Stimulated activated memory B cell treated with anti-CD40 and anti-IgM and Interleukin-4, amounts not matched to agents 10 μg/mL and 1 μg/mL and 100 μg/mL, for 72 hours (primary cell): ENCODE data around the gene PCBD2.
"Not testable (repeated sequence)": the region's sequence is repeated elsewhere in the genome, so short reads cannot be mapped to it uniquely, and the experiment has no call there.

Source experiments
- ATAC-seq: fragments of 150-1000 bp; cut with Tn5 transposase; 2 replicates; pipeline ENCODE4 v1.10.0; 2021
- H3K27ac Mint-ChIP-seq: one replicate; pipeline ENCODE4 v1.8.0; 2022; ENCODE audit warnings: mild to moderate bottlenecking, mixed read lengths
- H3K27me3 Mint-ChIP-seq: one replicate; pipeline ENCODE4 v1.8.0; 2022; ENCODE audit warnings: mixed read lengths
- H3K36me3 Mint-ChIP-seq: one replicate; pipeline ENCODE4 v1.8.0; 2022; ENCODE audit warnings: mixed read lengths
- H3K4me1 Mint-ChIP-seq: one replicate; pipeline ENCODE4 v1.8.0; 2022; ENCODE audit warnings: mixed read lengths
- H3K4me3 Mint-ChIP-seq: one replicate; pipeline ENCODE4 v1.8.0; 2022; ENCODE audit warnings: mild to moderate bottlenecking, moderate library complexity, mixed read lengths
- H3K9me3 Mint-ChIP-seq: one replicate; pipeline ENCODE4 v1.8.0; 2022; ENCODE audit warnings: mixed read lengths

The PCBD2 gene

GRCh38 chr5:134904610-134905245 is at the start of gene PCBD2:
Gene PCBD2, plus strand, starts transcription at chr5:134905131. Its CDS starts 9 bp downstream, at chr5:134905140.
- peak within 1 kb of the TSS; percentile 99 for H3K27ac Mint-ChIP-seq
- H3K4me1 Mint-ChIP-seq: peaks cover 27% of the 10 kb centered on the region
- H3K36me3 Mint-ChIP-seq: no peaks in the 10 kb centered on the region
- peak within 1 kb of the TSS; percentile 98 for H3K4me3 Mint-ChIP-seq
- ATAC-seq: peak; percentile 93
- H3K27me3 Mint-ChIP-seq: no peaks in the 10 kb centered on the region
- H3K9me3 Mint-ChIP-seq: no peaks in the 10 kb centered on the region

- H3K36me3 Mint-ChIP-seq: peaks cover 32% of the 10 kb centered on the region
- H3K4me3 Mint-ChIP-seq: not testable (repeated sequence)
Measured at GRCh38 chr5:134856465-134856864, 48.5 kb upstream of the PCBD2 start.

DNA sequence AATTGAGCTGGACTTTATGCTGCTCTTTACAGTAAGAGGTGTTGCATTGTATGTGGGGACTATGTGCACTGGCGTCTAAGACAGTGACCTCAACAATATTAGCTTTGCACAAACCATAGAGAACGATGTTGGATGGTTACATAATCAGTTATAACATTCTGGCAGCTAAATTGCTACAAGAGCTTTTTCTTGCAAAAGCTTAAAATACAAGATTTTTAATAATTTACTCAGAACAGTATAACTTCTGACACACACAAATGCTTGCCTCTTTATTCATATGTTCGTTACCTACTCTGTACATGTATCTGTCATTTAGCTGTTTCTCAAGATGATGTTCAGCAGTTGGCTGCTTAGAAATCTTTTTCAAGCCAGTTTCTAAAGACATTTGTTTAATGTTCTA is 47.5 kb upstream of the PCBD2 start:
- no peak overlapping the region for H3K4me3 Mint-ChIP-seq
- H3K36me3 Mint-ChIP-seq: peaks cover 33% of the 10 kb centered on the region
- peaks cover 13% of the 10 kb centered on the region for H3K4me1 Mint-ChIP-seq
- ATAC-seq: no peak
- H3K27ac Mint-ChIP-seq: no peak overlapping the region
- no peaks in the 10 kb centered on the region for H3K27me3 Mint-ChIP-seq
- no peaks in the 10 kb centered on the region for H3K9me3 Mint-ChIP-seq

More at GRCh38 chr5:134856465-134856864, 48.5 kb upstream of the PCBD2 start:
- not testable (repeated sequence) for H3K9me3 Mint-ChIP-seq, H3K27me3 Mint-ChIP-seq, ATAC-seq, H3K27ac Mint-ChIP-seq
- peaks cover 13% of the 10 kb centered on the region for H3K4me1 Mint-ChIP-seq

GRCh38 chr5:134864707-134865106 is 40.2 kb upstream of the PCBD2 start:
- no peak overlapping the region for H3K27ac Mint-ChIP-seq
- no peaks in the 10 kb centered on the region for H3K9me3 Mint-ChIP-seq
- no peaks in the 10 kb centered on the region for H3K27me3 Mint-ChIP-seq
- no peak for ATAC-seq
- H3K36me3 Mint-ChIP-seq: peaks cover 14% of the 10 kb centered on the region
- H3K4me1 Mint-ChIP-seq: no peaks in the 10 kb centered on the region
- H3K4me3 Mint-ChIP-seq: no peak overlapping the region

DNA sequence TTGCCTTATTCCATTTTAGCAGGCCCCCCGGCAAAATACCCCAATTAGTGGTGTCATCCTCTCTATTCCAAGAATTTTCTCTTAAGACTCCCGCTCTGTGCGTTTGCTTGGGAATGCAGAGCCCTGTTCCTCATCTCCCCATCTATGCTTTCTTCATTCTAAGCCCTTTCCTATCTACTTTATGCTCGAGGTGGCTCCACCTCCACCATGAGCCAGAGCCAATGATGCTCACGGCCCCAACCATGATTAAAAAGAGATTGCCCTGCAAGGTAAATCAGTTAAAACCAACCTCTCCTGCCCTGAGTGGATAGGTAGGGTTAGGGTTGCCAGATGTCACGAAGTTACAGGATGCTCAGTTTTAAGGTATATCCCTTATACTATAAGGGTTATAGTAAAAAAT is 31.4 kb upstream of the PCBD2 start:
- ATAC-seq: peak; percentile 31
- peak overlapping the region; percentile 100 for H3K4me3 Mint-ChIP-seq
- no peaks in the 10 kb centered on the region for H3K27me3 Mint-ChIP-seq
- H3K4me1 Mint-ChIP-seq: peaks cover 43% of the 10 kb centered on the region
- no peaks in the 10 kb centered on the region for H3K9me3 Mint-ChIP-seq
- peak overlapping the region; percentile 100 for H3K27ac Mint-ChIP-seq
- H3K36me3 Mint-ChIP-seq: peaks cover 7% of the 10 kb centered on the region

DNA sequence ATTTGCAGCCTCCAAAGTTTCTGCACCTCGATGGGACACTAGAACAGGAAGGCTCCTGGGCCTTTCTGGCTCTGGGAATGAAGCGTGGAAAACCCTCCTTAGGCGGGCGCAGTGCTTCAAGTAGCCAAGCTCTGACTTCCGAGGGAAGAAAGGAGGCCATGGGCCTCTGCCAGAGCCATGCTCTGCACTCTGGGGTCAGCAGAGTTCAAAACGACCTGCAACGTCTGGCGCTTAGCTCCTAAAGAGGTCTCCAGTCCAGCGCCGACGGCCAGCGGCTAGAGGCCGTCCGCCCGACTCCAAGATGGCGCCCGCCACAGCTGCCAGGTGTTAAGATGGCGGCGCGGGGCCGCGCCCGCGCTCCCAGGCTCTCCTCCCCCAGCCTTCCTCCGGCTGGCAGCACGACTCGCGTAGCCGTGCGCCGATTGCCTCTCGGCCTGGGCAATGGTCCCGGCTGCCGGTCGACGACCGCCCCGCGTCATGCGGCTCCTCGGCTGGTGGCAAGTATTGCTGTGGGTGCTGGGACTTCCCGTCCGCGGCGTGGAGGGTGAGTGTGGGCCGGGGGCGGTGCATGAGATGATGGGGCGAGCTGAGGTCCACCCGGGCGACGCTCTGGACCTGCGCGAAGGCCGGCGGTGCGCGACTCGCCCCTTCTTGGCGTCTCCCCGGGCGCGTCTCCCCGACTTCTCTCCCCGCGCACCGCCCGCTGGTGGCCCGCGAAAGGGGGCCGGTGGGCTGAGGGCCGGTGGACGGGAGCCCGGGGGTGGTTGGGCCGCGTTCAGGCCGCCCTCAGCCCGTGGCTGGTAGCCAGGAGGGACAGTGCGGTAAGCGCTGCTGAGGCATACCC is 30.7 kb upstream of the PCBD2 start, which contains the start of gene TXNDC15:
TSS of gene TXNDC15 (plus strand) at position 385 of the 844 bp plus-strand sequence. CDS start at position 442, 57 bp downstream.
- Mint-ChIP-seq H3K4me3 (peak within 1 kb of the TSS; percentile 100), H3K4me1 (peaks cover 46% of the 10 kb centered on the region)

DNA sequence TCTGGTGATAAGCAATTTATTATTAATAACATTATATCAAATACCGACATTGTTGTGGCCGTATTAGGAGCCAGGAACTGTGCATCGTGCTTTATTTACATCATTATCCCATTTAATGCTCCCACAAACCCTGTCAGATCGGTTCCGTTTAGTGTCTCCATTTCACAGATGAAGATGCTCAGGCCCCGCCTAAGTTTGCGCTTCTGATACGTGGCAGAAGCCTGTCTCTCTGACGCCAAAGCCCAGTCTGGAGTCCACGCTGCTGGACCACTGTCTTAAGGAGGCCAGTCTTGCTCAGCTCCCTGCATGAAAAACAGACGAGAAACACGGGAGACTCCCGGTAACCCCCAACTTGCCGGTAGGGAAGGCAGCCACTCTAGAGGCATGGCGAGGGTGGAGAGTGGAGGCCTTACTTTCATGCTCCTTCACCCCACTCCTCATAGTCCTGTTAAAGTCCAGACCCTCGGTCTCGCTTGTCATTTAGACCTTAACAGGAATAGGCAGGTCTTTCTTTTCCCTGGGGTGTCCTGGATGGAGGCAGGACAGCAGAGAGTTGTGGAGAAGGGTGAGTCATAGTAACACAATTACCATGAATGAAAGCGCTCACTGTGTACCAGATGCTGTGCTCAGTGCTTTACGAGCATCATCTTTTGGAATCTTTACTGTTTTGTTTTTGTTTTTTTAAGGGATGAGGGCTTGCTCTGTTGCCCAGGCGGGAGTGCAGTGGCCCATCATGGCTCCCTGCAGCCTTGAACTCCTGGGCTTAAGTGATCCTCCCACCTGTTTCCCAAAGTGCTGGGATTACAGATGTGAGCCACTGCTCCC is 29.9 kb upstream of the PCBD2 start:
- ATAC-seq: peak; percentile 67
- Mint-ChIP-seq H3K27me3 (no peaks in the 10 kb centered on the region), H3K27ac (peak overlapping the region; percentile 100), H3K4me1 (peaks cover 54% of the 10 kb centered on the region), H3K36me3 (peaks cover 12% of the 10 kb centered on the region), H3K4me3 (peak overlapping the region; percentile 100), H3K9me3 (no peaks in the 10 kb centered on the region)

More for the DNA sequence above, 30.7 kb upstream of the PCBD2 start, which contains the start of gene TXNDC15:
- Mint-ChIP-seq H3K9me3 (no peaks in the 10 kb centered on the region), H3K27ac (peak within 1 kb of the TSS; percentile 100), H3K36me3 (peaks cover 7% of the 10 kb centered on the region), H3K27me3 (no peaks in the 10 kb centered on the region)
- ATAC-seq: peak; percentile 94

DNA sequence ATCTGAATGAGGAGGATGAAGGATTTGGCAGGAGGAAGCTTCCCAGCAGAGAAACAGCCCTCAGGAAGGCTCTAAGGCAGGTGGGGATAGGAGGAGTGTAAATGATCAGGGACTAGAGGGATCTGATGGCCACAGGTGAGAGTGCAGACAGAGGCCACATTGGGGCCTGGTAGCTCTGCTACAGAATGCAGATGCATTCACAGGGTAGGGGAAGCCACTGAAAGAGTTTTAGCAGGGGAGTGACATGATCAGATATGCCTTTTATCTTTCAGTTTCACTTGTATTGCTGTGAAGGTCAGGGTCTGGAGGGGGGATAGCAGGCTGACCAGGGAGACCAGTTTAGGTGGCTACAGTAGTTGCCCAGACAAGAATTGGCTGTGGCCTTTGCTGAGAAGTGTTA is 27.8 kb upstream of the PCBD2 start:
- peaks cover 18% of the 10 kb centered on the region for H3K36me3 Mint-ChIP-seq
- ATAC-seq: no peak
- no peaks in the 10 kb centered on the region for H3K9me3 Mint-ChIP-seq
- peak overlapping the region; percentile 1 for H3K4me3 Mint-ChIP-seq
- H3K27ac Mint-ChIP-seq: peak overlapping the region; percentile 100
- peaks cover 61% of the 10 kb centered on the region for H3K4me1 Mint-ChIP-seq
- no peaks in the 10 kb centered on the region for H3K27me3 Mint-ChIP-seq

DNA sequence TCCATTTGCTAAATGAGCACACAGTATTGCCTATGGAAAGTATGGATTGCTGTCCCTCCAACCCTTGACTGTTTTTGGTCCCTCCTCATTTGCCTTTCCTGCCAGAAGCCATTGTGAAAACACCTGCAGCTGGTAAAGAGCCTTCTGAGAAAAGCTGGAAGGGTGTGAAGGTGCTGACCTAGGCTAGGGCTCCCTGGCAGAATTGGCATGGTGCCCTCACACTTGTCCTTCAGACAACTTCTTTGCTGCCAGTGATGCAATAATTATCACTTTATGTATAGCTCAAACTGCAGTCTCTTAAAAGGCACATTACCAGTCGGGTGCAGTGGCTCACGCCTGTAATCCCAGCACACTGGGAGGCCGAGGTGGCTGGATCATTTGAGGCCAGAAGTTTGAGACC is 26.5 kb upstream of the PCBD2 start:
- Mint-ChIP-seq H3K27ac (no peak overlapping the region), H3K9me3 (no peaks in the 10 kb centered on the region), H3K27me3 (no peaks in the 10 kb centered on the region), H3K4me1 (peaks cover 59% of the 10 kb centered on the region), H3K4me3 (no peak overlapping the region), H3K36me3 (peaks cover 18% of the 10 kb centered on the region)
- ATAC-seq: no peak

DNA sequence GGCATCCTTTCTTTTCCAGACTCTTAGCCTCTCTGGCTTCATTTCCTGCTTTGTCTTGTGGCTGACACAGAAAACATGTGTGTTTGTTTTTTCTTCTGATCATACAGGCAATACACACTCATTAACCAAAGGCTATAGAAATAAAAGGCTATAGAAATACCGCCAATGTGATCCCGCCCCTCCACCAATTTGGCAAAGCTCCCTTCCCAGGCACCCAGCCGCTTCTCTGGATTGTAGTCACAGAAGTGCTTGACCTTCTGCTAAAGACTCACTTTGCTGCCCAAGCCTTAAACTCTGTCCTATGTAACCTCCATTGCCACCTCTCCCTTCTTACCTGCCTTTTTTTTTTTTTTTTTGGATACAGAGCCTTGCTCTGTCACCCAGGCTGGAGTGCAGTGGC is 25.5 kb upstream of the PCBD2 start:
- Mint-ChIP-seq H3K27me3 (no peaks in the 10 kb centered on the region), H3K4me1 (peaks cover 55% of the 10 kb centered on the region), H3K27ac (peak overlapping the region; percentile 49), H3K4me3 (no peak overlapping the region), H3K9me3 (no peaks in the 10 kb centered on the region), H3K36me3 (peaks cover 18% of the 10 kb centered on the region)
- ATAC-seq: no peak

DNA sequence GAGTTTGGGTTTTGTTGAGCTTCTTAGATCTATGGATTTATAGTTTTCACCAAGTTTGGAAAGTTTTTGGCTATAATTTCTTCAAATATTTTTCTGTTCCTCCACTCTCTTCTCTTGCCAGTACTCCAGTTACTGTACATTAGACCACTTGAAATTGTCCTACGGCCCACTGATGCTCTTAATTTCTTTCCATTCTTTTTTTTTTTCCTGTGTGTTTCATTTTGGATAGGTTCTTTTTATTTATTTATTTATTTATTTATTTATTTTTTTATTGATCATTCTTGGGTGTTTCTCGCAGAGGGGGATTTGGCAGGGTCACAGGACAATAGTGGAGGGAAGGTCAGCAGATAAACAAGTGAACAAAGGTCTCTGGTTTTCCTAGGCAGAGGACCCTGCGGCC is 24.0 kb upstream of the PCBD2 start:
- ATAC-seq, H3K27me3 Mint-ChIP-seq, H3K9me3 Mint-ChIP-seq, H3K27ac Mint-ChIP-seq, H3K4me3 Mint-ChIP-seq: not testable (repeated sequence)
- Mint-ChIP-seq H3K4me1 (peaks cover 48% of the 10 kb centered on the region), H3K36me3 (peaks cover 18% of the 10 kb centered on the region)

DNA sequence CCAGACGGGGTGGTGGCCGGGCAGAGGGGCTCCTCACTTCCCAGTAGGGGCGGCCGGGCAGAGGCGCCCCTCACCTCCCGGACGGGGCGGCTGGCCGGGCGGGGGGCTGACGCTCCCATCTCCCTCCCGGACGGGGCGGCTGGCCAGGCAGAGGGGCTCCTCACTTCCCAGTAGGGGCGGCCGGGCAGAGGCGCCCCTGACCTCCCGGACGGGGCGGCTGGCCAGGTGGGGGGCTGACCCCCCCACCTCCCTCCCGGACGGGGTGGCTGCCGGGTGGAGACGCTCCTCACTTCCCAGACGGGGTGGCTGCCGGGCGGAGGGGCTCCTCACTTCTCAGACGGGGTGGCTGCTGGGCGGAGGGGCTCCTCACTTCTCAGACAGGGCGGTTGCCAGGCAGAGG is 23.2 kb upstream of the PCBD2 start:
- not testable (repeated sequence) for H3K9me3 Mint-ChIP-seq, H3K27ac Mint-ChIP-seq, ATAC-seq, H3K4me3 Mint-ChIP-seq, H3K27me3 Mint-ChIP-seq
- peaks cover 18% of the 10 kb centered on the region for H3K36me3 Mint-ChIP-seq
- H3K4me1 Mint-ChIP-seq: peaks cover 40% of the 10 kb centered on the region

GRCh38 chr5:134887593-134888159 is 17.3 kb upstream of the PCBD2 start:
- peaks cover 41% of the 10 kb centered on the region for H3K36me3 Mint-ChIP-seq
- no peaks in the 10 kb centered on the region for H3K9me3 Mint-ChIP-seq
- H3K4me3 Mint-ChIP-seq: no peak overlapping the region
- no peak overlapping the region for H3K27ac Mint-ChIP-seq
- peaks cover 26% of the 10 kb centered on the region for H3K4me1 Mint-ChIP-seq
- no peak for ATAC-seq
- H3K27me3 Mint-ChIP-seq: no peaks in the 10 kb centered on the region

GRCh38 chr5:134889335-134889734 is 15.6 kb upstream of the PCBD2 start:
- H3K9me3 Mint-ChIP-seq: no peaks in the 10 kb centered on the region
- no peak overlapping the region for H3K4me3 Mint-ChIP-seq
- H3K27me3 Mint-ChIP-seq: no peaks in the 10 kb centered on the region
- H3K36me3 Mint-ChIP-seq: peaks cover 54% of the 10 kb centered on the region
- ATAC-seq: no peak
- peaks cover 28% of the 10 kb centered on the region for H3K4me1 Mint-ChIP-seq
- H3K27ac Mint-ChIP-seq: no peak overlapping the region

DNA sequence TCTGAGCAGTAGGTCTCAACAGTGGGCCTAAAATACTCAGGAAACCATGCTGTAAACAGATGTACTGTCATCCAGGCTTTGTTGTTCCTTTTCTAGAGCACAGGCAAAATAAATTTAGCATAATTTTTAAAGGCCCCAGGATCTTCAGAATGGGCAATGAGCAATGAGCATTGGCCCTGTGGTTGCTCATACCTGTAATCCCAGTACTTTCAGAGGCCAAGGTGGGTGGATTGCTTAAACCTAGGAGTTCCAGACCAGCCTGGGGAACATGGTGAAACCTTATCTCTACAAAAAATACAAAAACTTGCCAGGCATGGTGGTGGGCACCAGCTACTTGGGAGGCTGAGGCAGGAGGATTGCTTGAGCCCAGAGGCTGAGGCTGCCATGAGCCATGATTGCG is 13.5 kb upstream of the PCBD2 start:
- Mint-ChIP-seq H3K4me1 (peaks cover 29% of the 10 kb centered on the region), H3K4me3 (no peak overlapping the region), H3K36me3 (peaks cover 54% of the 10 kb centered on the region), H3K27me3 (no peaks in the 10 kb centered on the region), H3K9me3 (no peaks in the 10 kb centered on the region), H3K27ac (no peak overlapping the region)
- no peak for ATAC-seq
